IPS-NIHi11 (cell line): Measurements from ENCODE around the gene RNPS1.

Experiments used
- DNase-seq: peaks from one replicate; pipeline ENCODE4 v3.0.0; 2012; ENCODE audit warnings: mixed read lengths, low spot score

Gene RNPS1, protein sequence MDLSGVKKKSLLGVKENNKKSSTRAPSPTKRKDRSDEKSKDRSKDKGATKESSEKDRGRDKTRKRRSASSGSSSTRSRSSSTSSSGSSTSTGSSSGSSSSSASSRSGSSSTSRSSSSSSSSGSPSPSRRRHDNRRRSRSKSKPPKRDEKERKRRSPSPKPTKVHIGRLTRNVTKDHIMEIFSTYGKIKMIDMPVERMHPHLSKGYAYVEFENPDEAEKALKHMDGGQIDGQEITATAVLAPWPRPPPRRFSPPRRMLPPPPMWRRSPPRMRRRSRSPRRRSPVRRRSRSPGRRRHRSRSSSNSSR

DNA sequence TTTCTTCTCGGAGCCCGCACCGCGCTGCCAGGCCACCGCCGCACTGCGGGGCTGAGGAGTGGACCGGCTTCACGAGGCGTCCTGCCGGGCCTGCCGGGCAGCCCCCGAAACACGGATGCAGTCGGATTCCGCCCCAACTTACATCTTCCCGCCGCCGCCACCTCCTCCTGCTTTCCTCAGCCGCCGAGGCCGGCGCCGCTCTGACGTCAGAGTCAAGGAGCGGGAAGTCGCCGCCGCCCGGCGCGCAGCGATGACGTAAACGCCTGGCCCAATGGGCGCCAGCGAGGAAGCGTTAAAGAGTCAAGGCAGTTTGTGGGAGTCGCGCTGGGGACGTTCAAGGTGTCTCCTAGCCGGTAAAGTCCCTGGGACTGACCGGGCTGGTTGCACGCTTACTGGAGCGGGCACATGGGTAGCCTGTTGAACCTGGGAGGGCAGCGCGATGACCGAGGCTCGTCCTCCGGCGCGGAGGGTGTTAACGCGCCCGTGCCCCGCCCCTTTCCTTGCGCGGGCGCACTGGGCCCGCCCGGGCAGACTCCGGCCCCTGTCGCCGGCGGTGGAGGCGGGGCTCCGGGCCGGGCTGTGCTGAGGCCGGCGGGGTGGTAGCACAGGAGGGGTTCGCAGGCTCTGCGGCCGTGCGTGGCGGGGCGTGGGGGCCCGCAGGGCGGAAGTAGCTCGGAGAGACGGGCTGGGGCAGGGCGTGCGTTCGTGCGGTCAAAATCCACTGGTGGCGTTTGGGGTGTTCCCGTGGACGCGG, at the start of gene RNPS1:
RNPS1 (minus strand) TSS at position 214 of the 754 bp plus-strand sequence. CDS start 3,483 bp downstream, outside the sequence.
- DNase-seq, result peak; percentile 100

GRCh38 chr16:2317231-2318020, 49.5 kb upstream of the RNPS1 start:
- no peak for DNase-seq

DNA sequence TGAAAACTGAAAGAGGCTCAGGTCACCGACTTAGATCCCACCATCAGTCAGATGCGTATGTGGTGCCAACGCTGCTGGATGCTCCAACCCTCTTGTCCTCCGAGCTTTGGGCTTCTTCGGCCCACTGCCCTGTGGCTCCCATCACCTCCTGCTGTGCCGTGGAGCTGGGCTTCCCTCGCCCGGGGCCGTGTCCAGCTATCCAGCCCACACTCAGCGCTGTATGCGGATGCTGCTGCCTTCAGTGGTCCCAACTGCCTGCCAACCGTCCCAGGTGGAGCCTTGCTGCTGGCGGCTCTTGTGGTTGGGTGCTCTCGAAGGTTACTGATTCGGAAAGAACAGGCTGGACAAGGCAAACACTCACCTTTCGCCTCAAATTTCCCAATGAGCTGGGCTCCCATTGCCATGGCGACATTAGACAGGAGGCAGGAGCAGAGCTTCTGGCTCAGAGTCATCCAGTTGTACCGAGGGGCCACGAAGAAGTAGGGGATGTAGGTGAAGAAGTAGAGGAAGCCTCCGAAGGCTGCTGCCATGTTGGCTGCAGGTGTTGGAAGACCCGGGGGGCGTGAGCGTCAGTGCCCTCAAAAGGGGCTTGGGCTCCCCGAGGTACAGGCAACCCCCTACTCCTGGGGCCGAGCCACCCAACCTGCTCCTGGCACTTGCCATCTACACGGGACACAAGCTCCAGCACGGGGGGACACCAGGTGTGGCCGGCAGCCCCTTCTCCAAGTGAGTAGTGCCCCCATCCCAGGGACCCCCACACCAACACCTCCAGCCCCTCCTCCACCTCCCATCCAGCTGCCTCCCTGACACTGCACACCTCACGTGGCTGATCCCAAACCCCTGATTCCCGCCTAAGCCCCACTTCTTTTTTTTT, 40.4 kb upstream of the RNPS1 start:
- DNase-seq, result no peak

DNA sequence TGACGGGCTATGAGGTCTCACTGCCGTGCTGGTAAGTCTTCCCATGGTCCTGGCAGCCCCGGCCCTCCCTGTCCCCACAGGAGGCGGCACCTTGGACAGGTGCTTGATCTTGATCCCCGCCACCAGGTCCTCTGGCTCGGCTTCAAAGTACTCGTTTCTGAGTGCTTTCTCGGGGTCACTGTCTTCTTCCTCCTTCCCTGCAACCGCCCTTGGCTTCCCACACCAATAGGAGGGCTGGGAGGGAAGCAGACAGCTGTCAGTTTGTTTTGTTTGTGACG, 31.9 kb upstream of the RNPS1 start:
- DNase-seq, result no peak

DNA sequence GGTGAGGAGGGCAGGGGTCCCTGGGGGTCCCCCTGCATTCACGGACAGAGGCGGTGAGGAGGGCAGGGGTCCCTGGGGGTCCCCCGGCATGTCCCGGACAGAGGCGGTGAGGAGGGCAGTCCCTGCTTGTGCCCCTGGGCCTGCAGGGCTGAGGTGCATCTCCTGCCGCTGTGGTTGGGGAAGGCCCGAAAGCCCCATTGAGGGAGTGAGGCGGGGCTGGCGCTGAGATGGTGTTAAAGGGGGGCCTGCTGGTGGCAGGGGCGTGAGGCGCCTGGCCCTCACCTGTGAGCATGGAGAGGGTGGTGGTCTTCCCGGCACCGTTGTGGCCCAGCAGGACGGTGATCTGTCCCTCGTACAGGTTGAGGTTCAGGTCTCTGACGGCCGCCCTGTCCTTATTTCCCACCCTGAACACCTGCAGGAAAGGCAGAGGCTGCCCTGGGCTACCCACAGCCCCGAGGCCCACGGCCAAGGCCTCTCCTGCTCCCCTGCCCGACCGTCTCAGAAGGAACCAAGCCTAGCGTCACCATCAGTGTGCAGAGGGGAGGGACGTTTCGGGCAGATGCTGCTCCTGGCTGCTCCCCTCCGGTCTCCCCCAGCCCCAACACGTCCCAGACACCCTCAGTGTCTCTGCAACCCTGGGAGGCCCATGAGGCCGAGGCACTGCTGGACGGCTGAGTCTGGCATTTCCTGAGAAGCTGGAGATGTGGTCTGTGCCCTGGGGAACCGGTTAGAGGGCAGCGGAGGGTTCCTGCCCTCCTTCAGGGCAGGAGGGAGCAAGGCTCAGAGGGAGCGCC, 31.4 kb upstream of the RNPS1 start:
- no peak for DNase-seq

DNA sequence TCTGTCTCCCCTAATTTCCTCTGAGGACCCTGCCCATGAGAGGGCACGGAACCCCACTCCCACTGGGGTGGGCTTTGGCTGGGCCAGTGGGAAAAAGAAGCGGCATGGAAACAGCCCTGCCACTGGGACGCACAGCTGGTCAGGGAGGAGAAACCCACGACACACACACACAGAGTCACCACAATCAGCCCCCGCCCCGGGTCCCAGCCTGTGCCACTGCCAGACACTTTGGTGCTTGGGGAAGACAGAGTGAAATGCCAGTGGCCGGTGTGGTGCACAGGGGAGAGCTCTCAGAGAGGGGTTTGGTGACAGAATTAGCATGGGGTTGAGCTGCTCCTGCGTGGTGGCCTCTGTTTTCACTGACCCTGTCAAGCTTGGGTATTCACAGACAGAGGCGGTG, 30.7 kb upstream of the RNPS1 start:
- no peak for DNase-seq

- DNase-seq, result no peak
Observed at GRCh38 chr16:2297506-2297860, 29.6 kb upstream of the RNPS1 start.

DNA sequence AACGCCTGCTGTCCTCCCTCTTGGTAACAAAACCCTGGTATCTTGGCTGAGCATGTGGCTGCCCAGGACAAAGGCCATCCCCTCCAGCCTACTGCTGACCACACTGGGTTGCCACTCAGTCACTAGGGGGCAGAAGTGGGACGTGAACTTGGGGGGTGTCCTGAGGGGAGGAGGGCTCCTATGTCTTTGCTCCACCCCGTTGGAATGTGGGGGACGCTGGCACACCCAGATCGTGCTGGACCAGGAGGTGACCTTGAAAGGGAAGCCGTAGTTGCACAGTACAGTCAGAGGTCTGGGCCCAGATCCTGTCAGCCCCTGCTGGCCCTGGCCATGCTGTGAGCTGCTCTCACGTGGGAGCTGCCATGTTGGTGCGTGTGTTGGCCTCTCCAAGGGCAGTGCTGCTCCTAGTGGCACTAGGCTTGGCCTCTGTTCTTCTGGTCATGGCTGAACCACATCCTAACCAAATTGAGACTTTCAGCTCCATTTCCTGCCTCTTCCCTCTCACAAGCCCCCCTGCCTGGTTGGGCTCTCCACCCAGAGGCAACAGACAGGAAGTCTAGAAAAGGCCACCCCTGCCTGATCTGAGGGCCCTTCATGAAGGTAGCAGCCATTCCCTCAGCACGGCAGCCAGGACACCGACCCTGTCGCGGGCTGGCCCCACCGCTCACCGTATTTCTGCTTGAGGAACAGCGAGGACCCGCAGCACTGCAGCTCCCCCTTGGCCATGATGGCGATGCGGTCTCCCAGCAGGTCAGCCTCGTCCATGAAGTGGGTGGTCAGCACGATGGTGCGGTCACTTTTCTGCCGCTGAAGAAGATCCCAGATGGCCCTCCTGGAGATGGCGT, 29.0 kb upstream of the RNPS1 start:
- DNase-seq, result peak; percentile 73

GRCh38 chr16:2295056-2295798, 27.3 kb upstream of the RNPS1 start:
- DNase-seq, result no peak

DNA sequence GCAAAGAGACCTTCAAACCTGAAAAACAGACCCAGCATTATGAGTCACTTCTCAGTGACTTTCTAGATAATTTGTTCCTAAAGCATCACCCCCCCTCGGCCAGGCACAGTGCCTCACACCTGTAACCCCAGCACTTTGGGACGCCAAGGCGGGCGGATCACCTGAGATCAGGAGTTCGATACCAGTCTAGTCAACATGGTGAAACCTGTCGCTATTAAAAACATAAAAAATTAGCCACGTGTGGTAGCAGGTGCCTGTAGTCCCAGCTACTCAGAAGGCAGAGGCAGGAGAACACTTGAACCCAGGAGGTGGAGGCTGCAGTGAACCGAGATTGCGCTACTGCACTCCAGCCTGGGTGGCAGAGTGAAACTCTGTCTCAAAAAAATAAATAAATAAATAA, 24.3 kb upstream of the RNPS1 start:
- no peak for DNase-seq

DNA sequence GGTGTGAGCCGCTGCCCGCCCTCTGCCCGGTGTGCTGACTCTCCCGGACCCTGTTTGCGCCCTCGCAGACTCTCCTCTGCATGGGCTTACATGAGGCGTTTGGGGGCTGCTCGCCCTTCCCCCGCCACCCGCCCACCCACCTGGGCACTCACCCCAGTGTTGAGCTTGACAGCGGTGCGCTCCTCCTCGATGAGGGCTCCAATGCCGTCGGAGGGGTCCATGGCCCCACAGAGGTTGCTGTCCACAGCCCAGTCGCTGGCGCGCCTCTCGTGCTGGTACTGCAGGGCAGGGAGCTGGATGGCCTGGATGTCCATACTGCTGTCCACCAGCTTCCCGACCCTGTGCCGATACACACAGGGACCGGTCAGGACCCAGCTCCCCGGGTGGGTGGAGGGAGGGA, 21.4 kb upstream of the RNPS1 start:
- no peak for DNase-seq

DNA sequence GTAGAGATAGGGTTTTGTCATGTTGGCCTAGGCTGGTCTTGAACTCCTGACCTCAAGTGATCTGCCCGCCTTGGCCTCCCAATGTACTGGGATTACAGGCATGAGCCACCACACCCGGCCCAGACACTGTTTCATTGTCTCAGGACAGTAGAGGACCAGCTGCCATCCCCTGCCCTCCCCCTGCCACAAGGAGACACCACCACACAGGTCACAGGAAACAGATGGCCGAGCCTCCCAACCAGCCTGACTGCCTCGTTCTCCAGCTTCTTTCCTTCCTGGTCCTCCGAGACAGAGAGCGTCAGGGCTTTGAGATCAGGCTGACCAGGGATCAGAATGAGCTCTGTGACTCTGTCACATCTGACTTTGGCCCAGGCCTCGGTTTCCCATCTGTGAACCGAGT, 20.8 kb upstream of the RNPS1 start:
- no peak for DNase-seq

GRCh38 chr16:2287916-2288547, 20.1 kb upstream of the RNPS1 start:
- no peak for DNase-seq

DNA sequence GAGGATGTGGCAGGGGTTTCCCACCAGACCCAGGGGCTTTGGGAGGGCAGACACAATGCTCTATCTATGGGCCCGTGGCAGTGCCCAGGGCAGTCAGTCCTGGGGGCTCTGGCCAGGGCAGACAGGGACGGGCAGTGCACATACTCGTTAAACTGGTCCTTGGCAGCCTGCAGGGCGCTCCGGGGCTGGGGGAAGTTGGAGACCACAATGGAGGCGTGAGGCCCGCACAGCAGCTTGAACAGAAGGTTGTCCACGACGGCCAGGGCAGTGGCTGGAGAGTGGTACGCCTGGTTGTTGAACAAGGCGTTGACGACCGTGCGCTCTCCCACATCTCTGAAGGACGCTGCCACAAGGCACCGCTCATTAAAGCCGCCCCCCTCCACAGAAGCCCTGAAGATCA, 18.6 kb upstream of the RNPS1 start:
- no peak for DNase-seq

- DNase-seq, result no peak
Observed at GRCh38 chr16:2285731-2286191, 17.8 kb upstream of the RNPS1 start.

GRCh38 chr16:2284797-2285576, 17.1 kb upstream of the RNPS1 start:
- DNase-seq, result no peak

GRCh38 chr16:2284001-2284770, 16.3 kb upstream of the RNPS1 start:
- DNase-seq, result no peak
